ENCODE data around the gene ZFHX2. TPM values are rescaled to one million over a fixed set of nuclear protein-coding genes. Genes with fewer than 3 reads are reported as not detected.

ZFHX2 gene
- total RNA-seq, 1 donor from 2014 or later = 9.9 TPM

DNA sequence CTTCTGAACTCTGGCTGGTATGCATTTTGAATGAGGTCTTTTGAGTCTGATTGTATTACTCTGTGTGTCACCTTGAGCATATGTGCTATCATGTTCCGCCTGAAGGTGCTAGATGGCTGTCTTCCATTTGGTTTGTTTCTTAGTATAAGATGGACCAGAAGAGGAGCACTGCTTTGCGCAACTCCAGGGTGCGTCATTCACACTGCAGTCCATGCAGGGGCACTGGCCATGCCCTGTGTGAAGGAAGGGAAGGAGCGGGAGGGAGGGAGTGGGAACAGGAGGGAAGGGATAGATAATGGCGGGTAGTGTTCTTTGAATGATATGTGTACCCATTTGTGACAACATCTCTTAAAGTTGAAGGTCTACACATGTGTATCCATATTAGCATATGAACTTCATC lies 8.2 kb downstream of the ZFHX2 start:
- Mint-ChIP-seq H3K36me3 (ENCODE audit: low read depth) (no peaks in the 10 kb centered on the region), H3K4me3 (no peak overlapping the region), H3K27ac (ENCODE audit: unreplicated experiment) (no peak overlapping the region), H3K27me3 (ENCODE audit: low read depth) (no peaks in the 10 kb centered on the region), H3K4me1 (peaks cover 35% of the 10 kb centered on the region), H3K9me3 (no peaks in the 10 kb centered on the region)
- no peak for DNase-seq (ENCODE audit: low read depth, low spot score)
- TF ChIP-seq CTCF (conservative IDR thresholded peaks at IDR 0.05) = no peak

DNA sequence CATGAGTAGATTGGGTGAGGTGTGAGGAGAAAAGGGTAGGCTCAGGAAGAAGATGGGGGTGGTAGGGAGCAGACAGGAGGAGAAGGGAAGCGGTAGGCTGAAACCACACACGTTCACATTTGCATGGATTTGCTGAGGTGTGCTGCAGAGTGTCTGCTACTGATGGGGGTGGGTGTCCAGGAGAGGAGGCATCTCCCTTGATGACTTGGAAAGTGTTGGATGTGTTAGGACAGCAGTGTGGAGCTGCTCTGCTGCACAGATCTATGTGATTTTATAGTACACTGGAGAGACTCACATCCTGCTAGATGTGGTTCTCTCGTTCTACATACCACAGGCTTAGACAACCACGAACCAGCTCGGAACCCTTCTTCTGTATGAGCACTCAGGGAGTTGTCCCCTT lies 9.3 kb downstream of the ZFHX2 start:
- no peaks in the 10 kb centered on the region for H3K9me3 Mint-ChIP-seq
- H3K27ac Mint-ChIP-seq (ENCODE audit: unreplicated experiment) = no peak overlapping the region
- no peaks in the 10 kb centered on the region for H3K27me3 Mint-ChIP-seq (ENCODE audit: low read depth)
- H3K4me1 Mint-ChIP-seq = peaks cover 42% of the 10 kb centered on the region
- no peak for TF ChIP-seq CTCF (conservative IDR thresholded peaks at IDR 0.05)
- DNase-seq (ENCODE audit: low read depth, low spot score) = no peak
- no peak overlapping the region for H3K4me3 Mint-ChIP-seq
- H3K36me3 Mint-ChIP-seq (ENCODE audit: low read depth) = no peaks in the 10 kb centered on the region

- DNase-seq (ENCODE audit: low read depth, low spot score) = no peak
- Mint-ChIP-seq H3K27me3 (ENCODE audit: low read depth) (no peaks in the 10 kb centered on the region), H3K9me3 (no peaks in the 10 kb centered on the region), H3K36me3 (ENCODE audit: low read depth) (no peaks in the 10 kb centered on the region), H3K4me3 (no peak overlapping the region), H3K27ac (ENCODE audit: unreplicated experiment) (no peak overlapping the region), H3K4me1 (peaks cover 35% of the 10 kb centered on the region)
- TF ChIP-seq CTCF (conservative IDR thresholded peaks at IDR 0.05) = no peak
Observed at GRCh38 chr14:23540141-23540469, 11.5 kb downstream of the ZFHX2 start.

DNA sequence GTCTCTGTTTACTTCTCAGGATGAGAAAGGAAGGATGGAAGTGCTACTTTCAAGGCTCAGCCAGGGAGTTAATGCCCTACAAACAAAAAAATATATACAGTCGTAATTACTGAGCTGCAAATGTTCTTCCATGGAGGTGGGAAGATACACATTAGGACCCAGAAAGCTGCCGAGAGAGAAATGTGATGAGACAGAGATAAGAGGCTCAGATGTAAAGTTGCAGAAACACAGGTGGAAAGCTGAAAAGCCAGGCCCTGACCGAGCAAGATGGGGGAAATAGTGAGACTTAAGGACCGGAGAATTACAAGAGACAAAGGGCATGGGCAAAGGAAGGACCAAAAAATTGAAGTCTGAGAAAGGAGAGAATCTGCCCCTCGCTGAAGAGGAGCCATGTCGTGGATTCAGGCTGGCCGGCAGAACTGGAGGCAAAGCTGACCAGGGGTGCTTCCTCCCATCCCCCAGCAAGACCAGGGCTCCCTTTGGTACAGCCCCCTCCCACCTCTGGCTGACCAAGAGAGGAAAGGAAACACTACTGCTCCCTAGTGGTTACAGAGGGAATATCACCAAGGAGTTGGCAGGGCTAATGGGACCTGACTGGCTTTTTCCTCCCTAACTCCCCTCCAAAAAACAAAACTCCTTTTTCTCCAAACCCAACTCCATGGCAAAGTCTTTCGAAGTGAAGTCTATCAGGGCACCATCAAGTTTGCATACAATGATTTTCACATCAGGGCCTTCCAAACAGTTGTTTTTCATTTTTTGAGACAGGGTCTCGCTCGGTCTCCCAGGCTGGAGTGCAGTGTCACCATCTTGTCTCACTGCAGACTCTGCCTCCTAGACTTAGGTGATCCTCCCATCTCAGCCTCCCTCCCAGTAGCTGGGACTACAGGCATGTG lies 12.1 kb downstream of the ZFHX2 start:
- DNase-seq (ENCODE audit: low read depth, low spot score) = peak; percentile 53
- Mint-ChIP-seq H3K27me3 (ENCODE audit: low read depth) (no peaks in the 10 kb centered on the region), H3K27ac (ENCODE audit: unreplicated experiment) (peak overlapping the region; percentile 16), H3K36me3 (ENCODE audit: low read depth) (no peaks in the 10 kb centered on the region), H3K4me3 (peak overlapping the region; percentile 43), H3K4me1 (peaks cover 29% of the 10 kb centered on the region), H3K9me3 (no peaks in the 10 kb centered on the region)
- TF ChIP-seq CTCF (conservative IDR thresholded peaks at IDR 0.05) = peak; percentile 76

DNA sequence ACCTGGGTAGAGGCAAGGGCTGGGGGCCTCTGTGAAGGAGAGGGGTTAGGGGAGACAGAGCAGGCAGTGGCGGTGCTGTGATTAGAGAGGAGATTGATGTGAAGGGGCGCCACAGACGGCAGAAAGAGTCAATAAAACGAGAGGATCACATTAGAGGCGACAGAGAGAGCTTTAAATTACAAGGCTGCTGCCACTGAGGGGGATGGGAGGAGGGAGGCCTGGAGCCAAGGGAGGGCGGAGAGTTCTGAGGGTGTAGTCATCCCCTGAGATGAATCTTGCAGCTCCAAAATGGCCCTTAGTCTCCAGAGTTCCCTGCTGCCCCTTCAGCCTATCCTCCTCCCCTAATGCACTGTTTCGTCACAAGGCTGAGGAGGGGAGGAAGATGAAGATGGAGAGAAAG lies 12.8 kb downstream of the ZFHX2 start:
- no peak overlapping the region for H3K27ac Mint-ChIP-seq (ENCODE audit: unreplicated experiment)
- no peak overlapping the region for H3K4me3 Mint-ChIP-seq

More for the DNA sequence above, 12.8 kb downstream of the ZFHX2 start:
- Mint-ChIP-seq H3K27me3 (ENCODE audit: low read depth) (no peaks in the 10 kb centered on the region), H3K9me3 (no peaks in the 10 kb centered on the region), H3K4me1 (peaks cover 25% of the 10 kb centered on the region), H3K36me3 (ENCODE audit: low read depth) (no peaks in the 10 kb centered on the region)
- TF ChIP-seq CTCF (conservative IDR thresholded peaks at IDR 0.05) = no peak
- no peak for DNase-seq (ENCODE audit: low read depth, low spot score)
